ENCODE results near the gene POLR2E.

DNA sequence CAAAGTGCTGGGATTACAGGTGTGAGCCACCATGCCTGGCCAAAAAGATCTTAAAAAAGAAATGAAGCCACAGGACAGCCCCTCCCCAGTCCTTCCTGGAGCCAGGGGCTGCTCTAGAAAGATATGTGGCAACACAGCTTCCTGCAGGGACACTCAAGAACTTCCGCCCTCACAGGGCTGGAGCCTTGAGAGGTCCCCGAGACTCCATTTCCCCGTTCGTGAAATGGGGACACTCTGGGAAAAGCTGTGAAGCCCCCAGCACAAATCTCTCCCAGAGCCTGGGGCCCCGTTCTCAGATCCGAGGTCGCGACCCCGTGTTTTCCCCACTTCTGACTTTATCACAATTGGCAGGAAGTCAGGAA is 6.1 kb upstream of the POLR2E start:
- TF ChIP-seq, protein P1, sequence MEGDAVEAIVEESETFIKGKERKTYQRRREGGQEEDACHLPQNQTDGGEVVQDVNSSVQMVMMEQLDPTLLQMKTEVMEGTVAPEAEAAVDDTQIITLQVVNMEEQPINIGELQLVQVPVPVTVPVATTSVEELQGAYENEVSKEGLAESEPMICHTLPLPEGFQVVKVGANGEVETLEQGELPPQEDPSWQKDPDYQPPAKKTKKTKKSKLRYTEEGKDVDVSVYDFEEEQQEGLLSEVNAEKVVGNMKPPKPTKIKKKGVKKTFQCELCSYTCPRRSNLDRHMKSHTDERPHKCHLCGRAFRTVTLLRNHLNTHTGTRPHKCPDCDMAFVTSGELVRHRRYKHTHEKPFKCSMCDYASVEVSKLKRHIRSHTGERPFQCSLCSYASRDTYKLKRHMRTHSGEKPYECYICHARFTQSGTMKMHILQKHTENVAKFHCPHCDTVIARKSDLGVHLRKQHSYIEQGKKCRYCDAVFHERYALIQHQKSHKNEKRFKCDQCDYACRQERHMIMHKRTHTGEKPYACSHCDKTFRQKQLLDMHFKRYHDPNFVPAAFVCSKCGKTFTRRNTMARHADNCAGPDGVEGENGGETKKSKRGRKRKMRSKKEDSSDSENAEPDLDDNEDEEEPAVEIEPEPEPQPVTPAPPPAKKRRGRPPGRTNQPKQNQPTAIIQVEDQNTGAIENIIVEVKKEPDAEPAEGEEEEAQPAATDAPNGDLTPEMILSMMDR (IDR thresholded peaks at IDR 0.05 in 4 of 5, conservative IDR thresholded peaks at IDR 0.05 in 1 of 5) = no peak
- TF ChIP-seq POLR2A (IDR thresholded peaks at IDR 0.05) = no peak
